ENCODE measurements around the gene NUP214.
"Not testable (repeated sequence)": the region's sequence is repeated elsewhere in the genome, so short reads cannot be mapped to it uniquely, and the experiment has no call there.

The NUP214 gene

GRCh38 chr9:131167936-131168335 lies 42.5 kb downstream of the NUP214 start:
- no peak for DNase-seq

GRCh38 chr9:131169563-131170240 lies 44.3 kb downstream of the NUP214 start:
- DNase-seq: no peak

GRCh38 chr9:131173995-131174394 lies 48.6 kb downstream of the NUP214 start:
- no peak for DNase-seq

GRCh38 chr9:131174681-131175239 lies 49.4 kb downstream of the NUP214 start:
- no peak for DNase-seq

GRCh38 chr9:131177898-131178297 lies 52.5 kb downstream of the NUP214 start:
- no peak for DNase-seq

- peak; percentile 81 for DNase-seq
These were observed 53.0 kb downstream of the NUP214 start for GRCh38 chr9:131178382-131178781.

- DNase-seq: no peak
These were observed 53.5 kb downstream of the NUP214 start for GRCh38 chr9:131178926-131179325.

GRCh38 chr9:131179561-131180219 lies 54.3 kb downstream of the NUP214 start:
- DNase-seq: no peak

- DNase-seq: no peak
These were observed 55.1 kb downstream of the NUP214 start for GRCh38 chr9:131180454-131180853.

GRCh38 chr9:131181091-131181681 lies 55.8 kb downstream of the NUP214 start:
- DNase-seq: peak; percentile 16

- no peak for DNase-seq
These were observed 60.5 kb downstream of the NUP214 start for GRCh38 chr9:131185924-131186323.

- DNase-seq: no peak
These were observed 61.2 kb downstream of the NUP214 start for GRCh38 chr9:131186622-131187021.

GRCh38 chr9:131187957-131188356 lies 62.6 kb downstream of the NUP214 start:
- DNase-seq: no peak

GRCh38 chr9:131188976-131189375 lies 63.6 kb downstream of the NUP214 start:
- DNase-seq: no peak

GRCh38 chr9:131190191-131190590 lies 64.8 kb downstream of the NUP214 start:
- no peak for DNase-seq

GRCh38 chr9:131191032-131191431 lies 65.6 kb downstream of the NUP214 start:
- not testable (repeated sequence) for DNase-seq

GRCh38 chr9:131191857-131192256 lies 66.5 kb downstream of the NUP214 start:
- no peak for DNase-seq

- no peak for DNase-seq
These were observed 67.7 kb downstream of the NUP214 start for GRCh38 chr9:131193051-131193450.

GRCh38 chr9:131194762-131195161 lies 69.4 kb downstream of the NUP214 start:
- DNase-seq: no peak

- DNase-seq: no peak
These were observed 72.0 kb downstream of the NUP214 start for GRCh38 chr9:131197160-131197911.

GRCh38 chr9:131198041-131198715 lies 72.8 kb downstream of the NUP214 start:
- DNase-seq: no peak

GRCh38 chr9:131201856-131202255 lies 76.5 kb downstream of the NUP214 start:
- DNase-seq: no peak

All from CD4-positive, alpha-beta T cell treated with Interleukin-10 for 1 hour (primary cell).